NCI-H128 (cell line): Measurements from ENCODE around the gene FAM3D.

Experiments used
- DNase-seq: peaks from one replicate; lab custom pipeline; 2025; ENCODE audit not compliant: unreplicated experiment; lab: John Stamatoyannopoulos, UW

The FAM3D gene

DNA sequence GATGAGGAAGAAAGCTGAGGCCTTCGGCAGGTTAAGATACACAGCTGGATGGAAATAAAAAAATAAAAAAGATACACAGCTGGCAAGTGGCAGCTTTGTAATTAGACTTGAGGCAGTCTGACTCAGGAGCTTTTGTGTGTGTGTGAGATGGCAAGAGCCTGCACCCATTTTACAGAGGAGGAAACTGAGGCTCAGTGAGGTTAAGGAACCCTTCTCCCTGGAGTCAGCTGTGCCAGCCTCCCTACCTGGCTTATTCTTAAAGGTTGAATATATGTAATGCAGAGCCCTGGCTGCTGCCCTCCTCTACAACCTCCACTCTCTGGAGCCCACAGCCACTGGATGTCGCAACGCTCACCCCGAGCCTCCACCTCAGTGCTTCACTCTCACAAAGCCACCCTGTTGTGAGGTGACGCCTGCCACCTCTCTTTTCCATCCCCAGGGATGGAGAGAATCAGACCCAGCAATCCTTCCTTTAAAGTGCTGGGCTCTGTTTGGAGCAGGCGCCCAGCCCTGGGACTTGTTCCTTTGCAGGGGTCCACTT is 68.7 kb downstream of the FAM3D start:
- DNase-seq: no peak

DNA sequence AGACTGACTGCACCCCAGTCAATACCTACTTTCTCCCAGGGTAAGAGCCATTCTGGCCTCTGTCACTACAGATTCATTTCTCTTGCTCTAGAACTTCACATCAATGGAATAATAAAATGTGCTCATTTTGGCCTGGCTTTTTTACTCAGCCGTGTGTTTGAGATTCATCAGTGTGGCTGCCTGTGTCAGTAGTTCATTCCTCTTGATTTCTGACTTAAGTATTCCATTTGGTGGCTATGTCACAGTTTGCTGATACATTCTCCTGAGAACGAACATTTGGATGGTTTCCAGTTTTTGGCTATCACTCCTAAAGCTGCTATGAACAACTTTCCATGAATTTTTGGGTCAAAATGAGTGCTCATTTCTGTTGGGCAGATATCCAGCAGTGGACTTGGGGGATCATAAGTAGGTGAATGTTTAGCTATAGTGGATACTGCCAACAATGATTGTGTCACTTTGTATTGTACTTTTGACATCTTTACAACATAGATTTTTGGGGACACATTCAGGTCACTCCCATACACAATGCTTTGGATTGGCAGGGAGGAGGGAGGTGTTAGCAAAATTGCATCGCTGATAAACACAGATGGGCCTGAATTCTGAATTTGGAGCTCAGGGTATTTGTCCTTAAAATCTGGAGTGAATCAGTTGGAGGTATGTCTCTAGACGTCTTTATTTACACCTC is 69.6 kb downstream of the FAM3D start:
- DNase-seq: no peak

DNA sequence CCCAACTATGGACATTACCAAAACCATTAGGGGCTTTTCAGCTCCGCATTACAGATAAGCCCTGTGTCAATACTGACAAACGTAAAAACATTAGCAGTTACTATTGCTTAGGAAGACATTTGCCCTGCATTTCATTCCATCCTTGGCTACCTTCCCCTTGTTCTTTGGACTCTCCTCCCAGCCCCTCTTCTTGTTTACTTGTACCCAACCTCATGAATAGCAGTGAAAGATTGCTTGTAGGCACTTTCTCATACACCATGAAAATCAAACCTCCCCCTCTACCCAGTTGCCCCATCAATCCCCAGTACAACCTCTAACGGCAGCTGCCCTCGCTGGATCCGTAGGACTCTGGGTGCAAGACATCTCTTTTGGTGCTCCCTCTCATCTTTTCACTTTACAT is 72.5 kb downstream of the FAM3D start:
- no peak for DNase-seq

DNA sequence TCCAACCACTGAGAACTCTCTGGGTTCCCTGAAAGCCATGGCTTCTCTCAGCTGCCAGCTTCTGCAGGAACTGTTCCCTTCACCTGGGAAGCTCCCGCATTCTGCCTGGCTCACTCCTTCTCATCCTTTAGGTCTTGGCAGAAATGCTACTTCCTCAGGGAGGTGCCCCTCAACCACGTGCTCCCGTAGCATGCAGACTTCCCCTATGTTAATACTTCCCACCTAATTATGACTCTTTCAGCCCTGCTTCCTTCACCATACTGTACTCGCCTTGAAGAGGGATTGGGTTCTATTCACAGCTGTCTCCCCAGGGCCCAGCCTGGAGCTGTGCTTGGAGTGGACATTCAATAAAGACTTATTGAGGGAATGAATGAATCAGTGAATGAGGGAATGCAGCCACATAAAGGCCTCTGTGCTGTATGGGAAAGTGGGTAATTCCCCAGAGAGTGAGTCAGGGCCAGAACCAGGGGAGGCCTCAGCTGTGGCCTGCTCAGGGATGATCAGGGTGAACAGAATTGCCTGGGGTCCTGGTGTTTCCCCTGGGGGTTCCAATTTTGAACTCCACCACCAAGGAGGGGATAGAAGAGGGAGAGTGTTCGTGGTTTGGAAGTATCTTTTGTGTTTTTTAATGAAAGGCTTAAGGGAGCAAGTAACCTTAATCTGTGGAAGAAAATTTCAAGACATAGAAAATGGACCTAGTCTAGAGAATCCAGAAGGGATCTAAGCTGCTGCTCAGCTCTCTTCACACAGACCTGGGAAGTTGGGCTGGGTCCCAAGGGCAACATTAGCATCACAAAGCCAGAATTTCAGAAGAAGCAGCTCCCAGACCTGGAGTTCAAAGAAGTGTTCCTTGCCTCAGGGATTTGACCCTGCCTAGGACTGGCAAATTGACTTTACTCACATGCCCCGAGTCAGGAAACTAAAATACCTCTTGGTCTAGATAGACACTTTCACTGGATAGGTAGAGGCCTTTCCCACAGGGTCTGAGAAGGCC is 74.8 kb downstream of the FAM3D start:
- DNase-seq: no peak

DNA sequence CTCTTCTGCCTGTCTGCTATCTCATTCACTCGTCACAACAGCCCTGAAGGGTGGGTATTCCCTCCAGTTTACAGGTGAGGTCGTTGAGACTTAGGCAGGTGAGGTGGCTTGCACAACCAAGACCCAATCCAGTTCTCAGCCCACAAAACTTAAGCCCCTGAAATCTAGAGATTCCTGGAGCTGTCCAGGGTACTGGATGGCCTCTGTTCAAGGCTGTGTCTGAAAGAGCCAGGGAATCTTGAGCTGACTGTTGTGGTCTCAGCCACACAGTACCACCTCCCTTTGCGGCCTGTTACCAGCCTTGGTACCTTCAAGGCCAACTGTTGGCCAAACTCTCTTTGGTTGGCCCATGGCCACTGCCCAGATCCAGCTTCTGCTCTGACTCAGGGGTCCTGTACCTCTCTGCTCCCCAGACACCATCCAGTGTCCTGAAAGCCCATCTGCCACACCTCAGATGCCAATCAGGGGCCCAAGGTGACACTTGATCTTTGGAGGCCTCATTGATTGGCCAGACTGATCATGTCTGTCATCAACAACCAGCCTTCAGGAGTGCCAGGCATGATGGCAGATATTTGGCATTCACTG is 78.5 kb downstream of the FAM3D start:
- DNase-seq: no peak

DNA sequence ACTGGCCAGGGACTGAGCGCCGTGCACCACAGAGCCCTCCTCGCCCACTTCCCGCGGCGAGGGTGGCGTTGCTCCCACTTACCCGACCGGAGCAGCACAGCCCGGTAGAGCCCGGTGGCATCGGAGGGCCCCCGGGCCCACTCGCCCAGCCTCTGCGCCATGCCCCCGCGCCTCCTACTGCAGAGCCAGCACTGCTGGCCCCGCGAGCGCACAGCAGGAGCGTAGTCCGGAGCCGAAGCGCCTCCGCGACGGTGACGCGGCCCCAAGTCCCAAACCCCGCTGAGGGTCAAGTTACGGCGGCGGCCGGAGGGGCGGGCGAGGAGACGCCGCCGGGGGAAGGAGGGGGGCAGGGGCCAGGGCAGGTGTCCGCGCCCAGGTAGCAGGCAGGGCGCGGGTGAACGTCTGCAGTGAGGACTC is 79.8 kb downstream of the FAM3D start:
- DNase-seq: no peak

DNA sequence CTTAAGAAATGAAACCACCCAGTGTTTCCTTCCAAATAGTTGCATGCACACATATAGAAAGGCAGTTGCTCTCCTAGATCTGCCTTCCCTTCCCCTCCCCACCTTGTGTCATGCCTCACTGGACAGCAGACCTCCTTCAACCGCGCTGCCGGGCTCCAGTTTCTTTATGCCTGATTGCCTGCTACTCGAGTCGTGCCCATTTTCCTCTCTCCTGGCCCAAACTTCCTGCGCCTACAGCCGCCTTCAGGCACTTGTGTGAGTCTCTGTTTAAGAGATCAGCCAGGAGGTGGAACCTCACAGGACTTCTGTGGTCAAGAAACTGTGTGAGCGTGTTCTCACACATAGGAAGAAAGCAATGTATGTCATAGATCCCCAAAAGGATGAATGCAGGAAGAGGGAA is 80.6 kb downstream of the FAM3D start:
- DNase-seq: no peak

DNA sequence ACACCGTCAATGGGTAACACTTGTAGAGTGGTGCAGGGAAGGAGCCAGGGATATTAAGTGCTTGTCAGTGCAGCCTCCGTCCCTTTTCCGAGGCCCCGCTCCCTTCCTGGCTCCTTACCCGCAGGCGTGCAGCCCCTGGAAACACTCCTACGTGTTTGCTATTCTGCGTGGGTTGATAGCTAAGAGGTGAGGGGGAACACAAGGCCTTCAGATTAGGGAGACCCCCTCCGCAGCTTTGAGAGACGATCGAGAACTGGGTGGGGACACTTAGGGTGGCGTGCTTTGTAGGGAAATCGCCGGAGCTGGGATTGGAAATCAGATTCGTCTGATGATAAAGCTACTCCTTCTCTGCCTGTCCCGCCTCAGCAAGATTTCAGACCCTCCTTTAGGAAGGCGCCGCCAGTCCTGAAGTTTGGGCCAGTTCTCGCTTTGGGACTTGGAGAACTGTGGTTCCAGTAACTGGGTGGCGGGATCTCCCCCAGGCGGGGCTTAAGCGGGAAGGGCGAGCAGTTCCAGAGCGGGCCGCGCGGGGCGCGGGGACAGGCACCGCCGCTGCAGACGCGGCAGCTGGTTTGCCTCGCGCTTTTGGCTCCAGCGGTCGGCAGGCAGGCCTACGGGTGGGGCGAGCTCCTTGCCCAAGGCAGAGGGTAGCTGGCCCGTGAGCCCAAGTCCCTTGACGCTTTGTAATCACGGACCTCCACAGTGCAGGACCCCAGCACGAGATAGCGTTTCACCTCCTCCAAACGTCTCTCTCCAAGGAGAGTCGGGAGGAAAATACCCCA is 81.4 kb downstream of the FAM3D start:
- DNase-seq: no peak

DNA sequence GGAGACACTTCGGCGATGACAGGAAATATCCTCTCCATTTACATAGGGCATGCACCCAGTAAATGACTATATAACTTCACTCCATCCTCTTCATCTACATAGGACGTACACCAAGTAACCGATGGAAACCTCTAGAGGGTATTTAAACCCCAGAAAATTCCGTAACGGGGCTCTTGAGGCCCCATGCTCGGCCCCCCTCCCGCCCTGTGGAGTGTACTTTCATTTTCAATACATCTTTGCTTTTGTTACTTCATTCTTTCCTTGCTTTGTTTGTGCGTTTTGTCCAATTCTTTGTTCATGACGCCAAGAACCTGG is 81.9 kb downstream of the FAM3D start:
- DNase-seq: no peak
